ENCODE measurements around the gene SGTB.
"Not testable (repeated sequence)": the region's sequence is repeated elsewhere in the genome, so short reads cannot be mapped to it uniquely, and the experiment has no call there.

Gene SGTB

DNA sequence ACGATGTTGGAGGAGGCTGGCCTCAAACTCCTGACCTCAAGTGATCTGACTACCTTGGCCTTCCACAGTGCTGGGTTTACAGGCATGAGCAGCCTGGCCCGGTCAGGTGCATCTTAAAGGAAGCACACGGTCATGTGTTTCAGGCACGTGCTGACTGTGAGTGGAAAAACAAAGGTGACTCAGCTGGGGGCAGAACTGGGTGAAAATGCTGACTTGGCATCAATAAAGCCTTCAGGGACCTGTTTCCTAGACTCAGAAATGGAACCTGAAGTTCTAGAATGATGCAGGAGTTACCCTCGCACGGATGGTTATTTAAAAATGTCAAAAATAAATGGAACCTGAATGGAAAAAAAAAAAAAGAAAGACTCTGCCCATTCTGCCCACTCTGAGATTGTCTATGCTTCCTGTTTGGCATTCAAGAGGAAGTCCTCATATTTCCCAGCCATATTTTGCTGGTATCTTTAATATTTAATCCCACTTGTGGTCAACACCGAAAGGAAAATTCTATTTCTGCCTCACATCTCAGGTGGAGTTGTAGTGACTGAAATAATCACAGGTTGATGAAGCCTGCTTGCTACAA lies 12.4 kb upstream of the SGTB start:
- not testable (repeated sequence) for DNase-seq (ENCODE audit: low spot score)

DNA sequence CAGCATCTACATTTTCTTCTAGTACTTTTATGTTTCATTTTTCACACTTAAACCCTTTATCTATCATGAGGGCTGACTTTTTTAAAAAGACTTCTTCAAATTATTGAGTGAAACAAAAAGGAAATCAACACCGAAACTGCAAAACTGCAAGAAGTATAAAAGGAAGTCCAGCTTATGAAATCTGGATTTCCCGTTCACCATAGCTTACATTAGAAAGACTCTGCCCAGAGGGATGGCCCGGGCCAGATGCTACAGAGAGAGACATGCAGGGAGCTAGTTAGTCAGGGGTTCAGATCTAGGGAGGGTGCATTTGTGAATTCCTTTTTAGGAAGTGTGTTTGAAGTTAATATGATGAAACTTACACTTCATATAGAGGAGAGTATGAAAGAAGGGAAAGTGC lies 10.1 kb upstream of the SGTB start:
- not testable (repeated sequence) for DNase-seq (ENCODE audit: low spot score)

DNA sequence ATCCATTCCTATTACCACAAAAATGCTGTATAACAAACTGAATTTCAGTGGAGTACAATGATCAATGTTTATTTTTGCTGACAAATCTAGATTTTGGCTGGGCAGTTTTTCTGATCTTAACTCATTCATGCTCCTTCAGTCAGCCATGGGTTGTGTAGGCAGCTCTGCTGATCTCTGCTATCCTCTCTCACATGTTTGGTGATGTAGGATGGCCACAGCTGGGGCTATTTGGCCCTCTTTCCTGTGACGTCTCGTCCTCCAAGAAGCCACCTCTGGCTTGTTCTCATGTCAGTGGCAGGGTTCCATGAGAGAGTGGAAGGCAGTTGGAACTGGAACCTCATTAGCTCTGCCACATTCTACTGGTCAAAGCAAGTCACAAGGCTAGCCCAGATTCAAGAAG lies 9.0 kb upstream of the SGTB start:
- no peak for DNase-seq (ENCODE audit: low spot score)

DNA sequence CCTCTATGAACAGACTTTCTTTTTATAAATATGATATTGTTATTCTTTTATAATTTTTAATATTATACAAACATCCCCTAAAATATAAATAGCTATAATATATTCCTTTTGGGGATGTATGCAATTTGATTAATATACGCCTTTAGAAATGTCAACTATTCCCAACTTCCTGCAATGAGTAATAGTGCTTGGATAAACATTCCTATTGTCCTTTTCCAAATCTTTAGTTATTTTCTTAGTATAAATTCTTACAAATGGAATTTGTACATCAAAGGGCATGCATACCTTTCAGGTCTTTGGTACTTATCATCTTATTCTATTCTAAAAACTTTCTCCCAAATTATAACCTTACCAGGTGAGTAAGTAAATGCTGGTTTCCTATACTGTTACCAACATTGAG lies 6.3 kb upstream of the SGTB start:
- no peak for DNase-seq (ENCODE audit: low spot score)

DNA sequence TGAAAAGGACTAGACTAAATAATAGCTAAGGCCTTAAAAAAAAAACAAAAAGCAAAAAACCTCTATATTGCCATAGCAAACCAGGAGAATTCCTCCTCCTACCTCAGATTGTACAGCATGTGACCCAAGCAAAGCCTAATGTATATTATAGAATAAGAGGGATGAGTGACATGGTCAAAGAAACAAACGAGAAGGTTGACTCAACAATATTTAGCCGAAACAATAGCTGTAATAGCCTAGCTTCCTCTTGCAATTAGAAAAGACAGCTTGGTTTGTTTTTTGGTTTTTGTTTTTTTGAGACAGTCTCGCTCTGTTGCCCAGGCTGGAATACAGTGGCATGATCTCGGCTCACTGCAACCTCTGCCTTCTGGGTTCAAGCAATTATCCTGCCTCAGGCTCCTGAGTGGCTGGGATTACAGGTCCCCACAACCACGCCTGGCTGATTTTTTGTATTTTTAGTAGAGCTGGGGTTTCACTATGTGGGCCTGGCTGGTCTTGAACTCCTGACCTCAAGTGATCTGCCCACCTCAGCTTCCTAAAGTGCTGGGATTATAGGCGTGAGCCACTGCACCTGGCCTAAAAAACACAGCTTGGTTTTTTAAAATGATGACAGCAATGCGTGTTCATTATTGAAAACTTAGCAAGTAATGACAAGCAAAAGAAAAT lies 5.7 kb upstream of the SGTB start:
- DNase-seq (ENCODE audit: low spot score): no peak

DNA sequence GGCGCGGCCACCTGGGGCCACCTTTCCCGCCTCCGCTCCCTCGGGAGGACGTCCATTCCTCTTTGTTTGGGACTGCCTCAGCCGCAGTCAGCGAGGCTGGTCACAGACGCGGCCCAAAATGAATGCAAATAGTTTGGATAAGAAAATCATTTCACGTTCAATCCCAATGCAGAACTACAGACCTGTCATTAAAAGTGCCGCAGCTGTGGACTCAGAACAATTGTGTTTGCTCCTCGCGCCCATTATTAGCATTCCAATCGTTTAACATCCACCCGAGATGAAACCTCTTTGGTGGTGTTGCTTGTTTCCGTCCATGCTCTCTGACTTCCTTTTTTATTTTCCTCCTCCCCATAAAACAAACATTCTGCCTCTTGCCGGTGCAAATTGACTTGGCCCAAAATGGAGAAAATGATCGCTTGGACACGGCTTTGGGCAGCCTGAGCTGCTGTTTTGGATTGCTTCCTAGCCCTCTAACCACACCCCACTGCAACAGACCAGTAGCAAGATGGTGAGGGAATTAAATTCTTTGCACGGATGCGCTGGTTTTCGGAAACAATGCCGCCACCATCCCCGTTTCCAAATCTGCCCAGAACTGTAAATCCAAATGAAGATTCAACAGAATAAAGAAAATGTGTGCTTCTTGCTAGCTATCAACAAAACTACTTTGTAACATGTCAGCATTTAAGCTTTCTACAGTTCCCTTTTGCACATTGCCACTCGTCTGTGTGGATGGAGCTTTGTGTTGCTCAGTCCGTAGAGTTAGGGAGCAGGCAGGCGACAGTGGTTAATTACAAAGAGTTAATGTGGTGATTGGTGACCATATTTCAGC lies 880 bp upstream of the SGTB start:
- DNase-seq (ENCODE audit: low spot score): peak; percentile 19

DNA sequence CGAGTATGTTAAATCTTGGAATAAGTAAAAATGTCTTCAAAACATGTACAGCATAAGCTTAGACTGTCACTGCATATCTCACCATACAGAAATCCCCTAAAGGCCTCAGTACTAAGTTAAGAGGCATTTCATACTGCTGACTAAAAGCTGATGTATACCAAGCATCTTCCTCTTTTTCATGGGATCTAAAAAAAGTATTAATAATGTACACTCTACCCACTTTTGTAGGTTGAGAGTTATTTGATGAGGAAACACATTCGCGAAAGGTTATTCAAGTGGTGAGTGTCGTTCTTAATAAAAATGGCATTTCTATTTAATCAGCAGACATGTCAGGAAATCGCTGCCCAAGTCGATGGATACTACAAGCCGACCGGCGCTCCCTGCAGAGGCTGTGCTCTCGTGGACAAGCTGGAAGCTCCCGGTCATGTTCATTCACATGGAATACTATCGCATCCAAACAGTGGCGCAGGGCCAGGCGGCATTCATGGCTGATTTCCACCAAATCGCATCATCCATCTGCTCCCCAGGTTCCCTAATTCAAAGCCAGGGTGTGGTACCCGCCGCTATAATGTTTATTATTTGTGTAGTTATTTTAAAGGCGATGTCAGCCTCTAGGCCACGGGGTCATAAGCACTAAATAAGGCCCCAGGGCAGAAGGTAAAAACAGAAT lies 724 bp downstream of the SGTB start:
- peak; percentile 45 for DNase-seq (ENCODE audit: low spot score)

DNA sequence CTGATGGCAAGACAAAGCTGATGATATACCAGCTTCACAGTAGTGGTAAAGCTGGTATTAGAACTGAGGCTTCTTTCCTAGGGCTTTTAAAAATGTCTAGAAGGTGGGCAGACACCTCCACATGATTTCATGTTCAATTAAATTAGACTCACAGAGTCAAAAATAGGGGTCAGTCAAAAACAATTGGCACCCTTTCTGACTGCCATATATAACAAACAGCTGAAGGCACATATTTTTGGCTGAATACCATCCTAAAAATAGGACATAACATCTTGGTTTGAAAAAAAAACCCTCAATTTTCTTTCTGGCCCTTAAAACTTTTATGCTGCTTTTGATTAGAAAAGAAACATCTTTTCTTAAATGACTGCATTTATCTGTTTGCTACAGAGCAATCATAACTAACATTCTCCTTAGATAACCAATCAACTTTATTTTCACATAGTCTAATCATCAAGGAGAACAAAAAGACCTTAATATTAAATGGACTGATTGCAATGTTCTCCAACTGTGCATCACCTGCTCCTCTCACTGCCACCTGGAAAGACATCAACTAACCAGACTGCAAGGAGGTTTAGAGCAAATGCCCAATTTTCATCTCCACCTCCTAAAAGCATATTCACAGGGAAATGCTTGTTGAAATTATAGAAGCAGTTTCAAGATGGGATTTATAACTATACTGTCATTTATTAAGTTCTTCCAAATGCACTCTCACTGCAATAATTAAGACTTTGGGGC lies 3.2 kb downstream of the SGTB start:
- DNase-seq (ENCODE audit: low spot score): no peak

DNA sequence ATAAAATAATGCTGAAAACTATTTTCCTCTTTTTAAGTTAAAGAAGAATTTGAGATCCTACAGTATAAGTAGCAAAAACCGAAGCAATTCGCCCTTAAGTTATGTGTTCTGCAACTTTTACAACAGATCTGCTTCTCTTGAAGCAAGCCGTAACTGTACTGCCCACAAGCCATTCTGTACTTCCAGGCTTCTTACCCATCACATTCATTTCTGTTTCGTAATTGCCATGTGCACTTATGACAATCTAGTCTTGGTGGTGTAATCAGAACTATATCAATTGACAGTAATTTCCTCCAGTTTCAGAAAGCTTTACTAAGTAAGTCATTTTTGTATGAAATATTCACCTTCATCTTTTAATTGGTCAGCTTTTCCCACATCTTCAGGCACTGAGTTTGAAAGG lies 13.8 kb downstream of the SGTB start:
- DNase-seq (ENCODE audit: low spot score): no peak

DNA sequence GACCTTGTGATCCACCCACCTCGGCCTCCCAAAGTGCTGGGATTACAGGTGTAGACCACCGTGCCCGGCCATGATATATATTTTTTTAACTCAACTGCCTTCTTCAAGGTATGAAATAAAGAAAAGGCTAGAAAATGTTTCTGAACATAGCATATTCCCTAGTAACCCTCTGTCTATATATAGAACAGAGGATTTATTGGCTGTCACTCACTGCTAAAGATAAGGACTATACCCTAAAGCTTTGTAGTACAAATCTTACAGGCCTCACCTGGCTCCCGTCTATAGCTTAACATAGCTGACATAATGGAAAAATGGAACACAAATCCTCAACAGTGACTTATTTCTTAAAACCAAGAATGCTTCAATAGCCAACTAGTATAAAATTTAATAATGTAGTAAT lies 14.2 kb downstream of the SGTB start:
- DNase-seq (ENCODE audit: low spot score): no peak

DNA sequence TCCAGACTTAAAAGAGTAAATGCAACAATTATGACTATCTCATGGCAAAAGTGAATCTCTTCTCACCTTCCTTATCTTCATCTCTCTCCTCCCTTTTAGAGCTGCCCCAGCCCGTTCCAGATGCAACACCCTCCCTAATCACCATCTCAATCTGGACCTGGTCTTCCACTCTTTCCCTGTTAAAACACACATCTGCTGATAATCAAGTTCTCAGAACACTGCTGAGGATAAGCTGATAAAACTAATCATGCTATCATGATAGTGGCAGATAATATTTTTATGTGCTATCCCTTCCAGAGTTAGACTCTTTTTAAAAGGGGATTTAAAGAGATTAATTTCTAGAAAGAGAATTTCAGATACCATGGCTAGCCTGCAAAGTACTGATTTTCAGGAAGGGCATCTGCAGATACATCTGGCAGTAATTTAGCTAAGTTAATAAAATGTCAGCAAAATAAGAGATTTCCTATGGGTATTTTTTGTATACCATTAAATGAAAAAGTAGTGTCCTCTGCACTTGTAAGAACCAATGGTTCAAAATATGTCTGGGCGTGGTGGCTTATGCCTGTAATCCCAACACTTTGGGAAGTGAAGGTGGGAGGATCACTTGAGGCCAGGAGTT lies 17.2 kb downstream of the SGTB start:
- DNase-seq (ENCODE audit: low spot score): no peak

DNA sequence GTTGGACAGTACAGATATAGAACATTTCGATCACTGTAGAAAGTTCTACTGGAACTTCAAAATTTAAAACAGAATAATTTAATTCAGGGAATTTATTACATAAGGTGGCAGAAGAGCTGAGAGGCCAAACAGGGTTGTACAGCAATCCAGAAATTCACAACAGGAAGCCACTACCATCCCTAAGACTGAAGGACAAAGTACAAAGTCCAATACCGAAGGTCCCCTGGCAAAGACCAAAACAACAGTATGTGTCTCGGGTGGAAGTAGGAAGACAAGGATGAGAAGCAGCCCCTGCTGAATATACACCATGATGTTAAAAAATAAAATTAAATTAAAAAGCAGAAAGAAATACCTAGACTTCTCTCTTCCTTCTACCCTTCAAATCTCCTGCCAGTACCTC lies 19.9 kb downstream of the SGTB start:
- no peak for DNase-seq (ENCODE audit: low spot score)

DNA sequence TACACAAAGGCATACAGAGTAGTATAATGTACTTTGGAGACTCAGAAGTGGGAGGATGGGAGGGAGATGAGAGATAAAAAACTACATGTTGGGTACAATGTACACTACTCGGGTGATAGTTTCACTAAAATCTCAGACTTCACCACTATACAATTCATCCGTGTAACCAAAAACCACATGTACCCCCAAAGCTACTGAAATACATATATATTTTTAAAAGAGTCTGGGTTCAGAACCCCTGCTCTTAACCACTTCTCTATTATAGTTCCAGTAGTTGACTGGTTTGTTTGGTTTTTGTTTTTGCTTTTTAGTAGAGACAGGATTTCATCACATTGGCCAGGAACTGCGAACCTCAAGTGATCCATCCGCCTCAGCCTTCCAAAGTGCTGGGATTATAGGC lies 22.6 kb downstream of the SGTB start:
- DNase-seq (ENCODE audit: low spot score): no peak

DNA sequence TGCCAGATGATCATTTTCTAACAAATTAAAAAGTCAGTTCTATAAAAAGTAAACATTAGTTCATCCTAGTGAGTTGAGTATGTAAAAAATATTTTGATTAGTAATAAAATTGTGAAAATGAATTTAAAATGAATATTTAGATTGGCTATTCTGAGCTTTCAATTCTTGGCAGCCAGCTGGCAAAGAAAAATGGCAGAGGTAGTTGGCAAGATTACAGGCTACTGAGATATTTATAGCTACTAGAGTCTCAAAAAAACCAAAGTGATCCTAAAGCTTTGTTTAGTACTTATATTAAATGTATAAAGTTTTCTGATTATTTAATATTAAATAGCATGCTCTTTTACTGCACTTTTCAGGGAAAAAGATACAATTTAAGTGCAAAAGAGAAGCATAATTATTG lies 25.0 kb downstream of the SGTB start:
- DNase-seq (ENCODE audit: low spot score): no peak

DNA sequence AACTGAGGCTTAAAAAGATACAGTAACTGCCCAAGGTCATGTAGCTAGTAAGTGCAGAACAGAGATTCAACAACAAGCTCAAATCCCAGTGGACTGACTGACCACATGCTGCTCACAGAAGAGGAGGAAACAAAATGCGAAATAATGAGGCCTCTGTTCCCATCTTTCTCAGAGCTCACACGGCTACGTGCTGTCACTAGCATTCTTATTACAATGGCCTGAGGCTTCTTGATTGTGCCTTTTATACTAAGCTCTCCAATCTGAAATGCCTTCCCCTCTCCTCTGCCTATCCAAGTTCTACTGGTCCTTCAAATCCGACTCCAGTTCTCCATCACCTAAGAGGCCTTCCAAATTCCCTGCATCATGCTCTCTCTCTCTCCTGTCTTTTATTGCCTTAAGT lies 26.0 kb downstream of the SGTB start:
- no peak for DNase-seq (ENCODE audit: low spot score)

DNA sequence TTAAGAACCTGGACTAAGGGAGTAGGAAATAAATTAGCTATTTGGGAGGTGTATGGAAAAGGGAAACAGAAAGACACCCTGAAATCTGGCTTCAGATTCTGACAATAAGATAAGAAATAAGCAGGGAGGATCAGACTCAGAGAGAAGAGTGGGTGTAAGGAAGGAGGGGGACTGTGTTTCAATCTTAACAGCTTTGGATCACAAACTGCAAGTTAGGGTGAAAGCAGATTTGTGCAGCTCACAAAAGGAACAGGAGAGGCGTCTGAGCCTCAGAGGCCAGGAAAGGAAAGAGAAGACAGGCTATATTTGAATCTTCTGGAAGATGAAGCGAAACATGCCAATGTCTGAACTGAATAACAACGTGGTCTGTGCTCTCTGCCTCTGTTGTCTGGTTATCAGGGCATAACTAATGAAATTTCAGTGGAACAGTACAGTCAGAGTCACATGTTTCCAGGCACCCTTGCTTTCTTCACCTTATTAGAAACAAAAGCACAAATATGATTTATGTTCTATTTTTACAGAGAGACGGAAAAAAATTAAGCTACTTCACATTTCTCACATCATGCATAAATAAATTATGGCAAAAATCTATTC lies 26.6 kb downstream of the SGTB start:
- DNase-seq (ENCODE audit: low spot score): peak; percentile 9

DNA sequence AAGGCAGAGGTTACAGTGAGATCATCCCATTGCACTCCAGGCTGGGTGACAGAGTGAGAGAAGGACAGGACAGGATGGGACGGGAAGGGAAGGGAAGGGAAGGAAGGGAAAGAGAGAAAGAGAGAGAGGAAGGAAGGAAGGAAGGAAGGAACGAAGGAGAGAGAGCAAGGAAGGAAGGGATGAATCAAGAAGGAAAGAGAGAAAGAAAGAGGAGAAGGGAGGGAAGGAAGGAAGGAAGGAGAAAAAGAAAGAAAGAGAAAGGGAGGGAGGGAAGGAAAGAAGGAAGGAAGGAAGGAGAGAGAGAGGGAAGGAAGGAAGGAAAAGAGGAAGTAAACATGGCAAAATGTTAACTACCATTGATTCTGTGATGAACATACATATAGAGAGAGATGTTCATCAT lies 28.8 kb downstream of the SGTB start:
- DNase-seq (ENCODE audit: low spot score): no peak

DNA sequence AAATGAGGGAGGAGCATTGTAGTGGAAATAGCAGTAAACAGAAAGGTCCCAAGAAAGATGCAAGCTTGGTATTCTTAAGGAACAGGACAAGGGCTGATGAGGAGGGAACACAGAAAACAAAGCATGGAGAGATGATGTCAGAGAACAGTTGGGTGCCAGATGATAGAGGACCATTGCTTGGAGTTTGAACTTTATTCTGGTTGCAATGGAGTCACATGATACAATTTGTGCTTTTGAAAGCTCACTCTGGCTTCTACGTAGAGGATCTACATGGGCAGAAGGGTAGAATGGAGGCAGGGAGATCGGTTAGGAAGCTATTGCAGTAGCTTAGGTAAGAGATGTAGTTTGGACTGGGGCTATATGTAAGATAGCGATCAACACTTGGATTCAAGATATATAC lies 39.8 kb downstream of the SGTB start:
- no peak for DNase-seq (ENCODE audit: low spot score)

DNA sequence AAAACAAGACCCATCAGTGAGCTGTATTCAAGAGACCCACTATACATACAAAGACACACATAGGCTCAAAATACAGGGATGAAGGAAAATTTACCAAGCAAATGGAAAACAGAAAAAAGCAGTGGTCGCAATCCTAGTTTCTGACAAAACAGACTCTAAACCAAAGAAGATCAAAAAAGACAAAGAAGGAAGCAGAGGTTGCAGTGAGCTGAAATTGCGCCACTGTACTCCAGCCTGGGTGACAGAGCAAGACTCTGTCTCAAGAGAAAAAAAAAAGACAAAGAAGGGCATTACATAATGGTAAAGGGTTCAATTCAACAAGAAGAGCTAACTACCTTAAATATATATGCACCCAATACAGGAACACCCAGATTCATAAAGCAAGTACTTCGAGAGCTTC lies 45.9 kb downstream of the SGTB start:
- DNase-seq (ENCODE audit: low spot score): not testable (repeated sequence)

DNA sequence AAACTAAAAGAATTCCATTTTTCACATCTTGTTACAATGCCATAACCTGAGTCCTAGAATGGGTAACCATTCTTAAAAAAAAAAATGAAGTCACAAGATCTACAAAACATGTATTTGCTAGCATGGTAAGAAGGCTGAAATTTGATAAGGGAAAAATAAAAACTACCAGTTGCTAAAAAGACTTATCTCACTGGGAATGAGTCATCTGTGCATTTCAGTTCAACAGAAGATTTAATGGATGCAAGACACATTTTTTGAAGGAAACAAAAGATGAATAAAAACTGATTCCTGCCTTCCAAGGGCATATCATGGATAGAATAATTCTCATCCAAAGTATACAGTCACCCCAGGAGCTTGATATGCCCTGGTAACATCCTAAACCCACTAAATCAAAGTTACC lies 47.2 kb downstream of the SGTB start:
- no peak for DNase-seq (ENCODE audit: low spot score)

DNA sequence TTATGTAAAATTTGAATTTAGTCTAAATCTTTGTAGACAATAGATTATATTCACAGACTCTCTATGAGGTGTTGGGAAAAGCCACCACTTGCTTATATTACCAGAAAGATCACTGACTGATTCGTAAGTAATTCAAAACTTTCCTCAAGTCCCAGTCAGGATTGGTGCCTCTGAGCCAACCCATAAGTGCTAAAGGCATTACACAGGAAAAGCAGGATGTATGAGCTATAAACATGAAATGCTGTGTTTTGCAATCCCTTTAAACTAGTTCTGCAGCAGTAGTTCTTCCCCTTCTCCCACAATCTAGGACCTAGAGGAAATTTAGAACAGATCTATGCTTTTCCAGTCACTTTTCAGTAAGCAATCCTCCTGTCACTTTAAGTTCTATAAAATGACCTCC lies 49.1 kb downstream of the SGTB start:
- DNase-seq (ENCODE audit: low spot score): no peak

All from germinal center (tissue), 1 donor.